HepG2 (cell line): ENCODE measurements around the gene LLGL1. TPM values are rescaled to one million over a fixed set of nuclear protein-coding genes. Genes with fewer than 3 reads are reported as not detected.

Experiments
- FOXM1 ChIP-seq: sonication (generic); formaldehyde crosslinking; IDR thresholded peaks from 2 replicates; pipeline ENCODE4 v1.5.0; 2020; ENCODE audit warnings: missing genetic modification reagents
- GMEB1 ChIP-seq: sonication (generic); formaldehyde crosslinking; IDR thresholded peaks from 2 replicates; pipeline ENCODE4 v1.5.1; 2020; ENCODE audit warnings: missing genetic modification reagents, mild to moderate bottlenecking, borderline replicate concordance
- KLF16 ChIP-seq, 2 experiments: sonication (generic) in 1 of 2; formaldehyde crosslinking in 1 of 2; IDR thresholded peaks; 2 replicates each; pipeline versions ENCODE4 v1.6.1 to v1.8.0; 2016 to 2023; ENCODE audit warnings: missing genetic modification reagents in 2 of 2, missing compliant biosample characterization in 1 of 2
- MXD4 ChIP-seq: IDR thresholded peaks from 2 replicates; pipeline ENCODE4 v1.6.1; 2016; ENCODE audit warnings: mild to moderate bottlenecking, missing biosample characterization, missing genetic modification reagents
- MYNN ChIP-seq: sonication (generic); formaldehyde crosslinking; IDR thresholded peaks from 2 replicates; pipeline ENCODE4 v1.4.0; 2020; ENCODE audit warnings: mild to moderate bottlenecking, low read depth, missing genetic modification reagents
- NR2F1 ChIP-seq, 2 experiments: fragments of 450-650 bp in 1 of 2; formaldehyde crosslinking in 1 of 2; IDR thresholded peaks; 2 replicates each; pipeline versions ENCODE4 v1.5.0 to v1.6.1; 2016 to 2020; ENCODE audit warnings: mild to moderate bottlenecking in 1 of 2, missing compliant biosample characterization in 1 of 2, missing genetic modification reagents in 1 of 2, moderate library complexity in 1 of 2
- NR2F6 ChIP-seq, 2 experiments: IDR thresholded peaks; 2 replicates each; pipeline ENCODE4 v1.6.1; 2016; ENCODE audit warnings: antibody characterized with exemption in 1 of 2, mild to moderate bottlenecking in 1 of 2
- SALL1 ChIP-seq: sonication (generic); formaldehyde crosslinking; IDR thresholded peaks from 2 replicates; pipeline ENCODE4 v1.8.0; 2022; ENCODE audit warnings: mild to moderate bottlenecking, missing genetic modification reagents
- SNAPC2 ChIP-seq: sonication (generic); formaldehyde crosslinking; IDR thresholded peaks from 2 replicates; pipeline ENCODE4 v1.8.1; 2022; ENCODE audit warnings: mild to moderate bottlenecking, missing genetic modification reagents
- TFAP4 ChIP-seq: sonication (generic); IDR thresholded peaks from 2 replicates; pipeline ENCODE4 v1.6.1; 2016; ENCODE audit warnings: low read depth, borderline replicate concordance
- THAP11 ChIP-seq: IDR thresholded peaks from 2 replicates; pipeline ENCODE4 v1.6.1; 2016; ENCODE audit warnings: missing biosample characterization, missing genetic modification reagents
- ZNF335 ChIP-seq: sonication (generic); formaldehyde crosslinking; IDR thresholded peaks from 2 replicates; pipeline ENCODE4 v1.4.0; 2020; ENCODE audit warnings: missing genetic modification reagents
- ZNF513 ChIP-seq: sonication (generic); formaldehyde crosslinking; conservative IDR thresholded peaks from 2 replicates; pipeline ENCODE4 v1.5.0; 2020; ENCODE audit warnings: missing genetic modification reagents
- ZNF75D ChIP-seq: sonication (generic); formaldehyde crosslinking; IDR thresholded peaks from 2 replicates; pipeline ENCODE4 v1.8.1; 2023; ENCODE audit warnings: missing genetic modification reagents, mild to moderate bottlenecking, borderline replicate concordance
- ZNF790 ChIP-seq: sonication (generic); formaldehyde crosslinking; IDR thresholded peaks from 2 replicates; pipeline ENCODE4 v1.8.0; 2022; ENCODE audit warnings: missing genetic modification reagents, mild to moderate bottlenecking, borderline replicate concordance
- ZSCAN30 ChIP-seq: sonication (generic); formaldehyde crosslinking; IDR thresholded peaks from 2 replicates; pipeline ENCODE4 v1.5.0; 2020; ENCODE audit warnings: mild to moderate bottlenecking, missing genetic modification reagents
- ZSCAN9 ChIP-seq: IDR thresholded peaks from 2 replicates; pipeline ENCODE4 v1.6.1; 2016; ENCODE audit warnings: borderline replicate concordance
- polyA plus RNA-seq, 8 experiments: library from polyadenylated mRNA; depleted of rRNA in 3 of 8; stranded (reverse) in 7 of 8; unstranded in 1 of 8; fragments of >200 nt; fragmentation: Illumina TruSeq in 4 of 8; extraction: Trizol in 4 of 8; gene quantifications; 2 replicates each; pipeline versions ENCODE4 v1.2.1 to v1.2.3, GENCODE V29; 2011 to 2016; ENCODE audit warnings: low read depth in 4 of 8, missing spikeins in 1 of 8, mixed read lengths in 1 of 8; ENCODE audit not compliant: insufficient read depth in 1 of 8
- total RNA-seq, 5 experiments: library from RNA; depleted of rRNA; stranded (reverse); fragments of >200 nt; fragmentation: Illumina TruSeq; extraction: Trizol; gene quantifications; 2 replicates each; pipeline ENCODE4 v1.2.3, GENCODE V29; 2016; ENCODE audit warnings: low read depth in 1 of 5
- TF ChIP-seq, protein P1 (sequence below): sonication (generic); formaldehyde crosslinking; conservative IDR thresholded peaks from 2 replicates; pipeline ENCODE4 v1.4.0; 2020; ENCODE audit warnings: missing genetic modification reagents
- TF ChIP-seq, protein P2 (sequence below): sonication (generic); formaldehyde crosslinking; IDR thresholded peaks from 2 replicates; pipeline ENCODE4 v1.4.0; 2020; ENCODE audit warnings: mild to moderate bottlenecking, missing genetic modification reagents
- TF ChIP-seq, protein P3 (sequence below): sonication (generic); formaldehyde crosslinking; IDR thresholded peaks from 2 replicates; pipeline ENCODE4 v1.5.1; 2020; ENCODE audit warnings: missing genetic modification reagents, mild to moderate bottlenecking, borderline replicate concordance

Gene LLGL1
- total and polyA plus RNA-seq, 2 of the 13 experiments (the other 11 are each of a cell fraction or from before 2014, with no cell fraction given) = 15.0 to 15.3 TPM

DNA sequence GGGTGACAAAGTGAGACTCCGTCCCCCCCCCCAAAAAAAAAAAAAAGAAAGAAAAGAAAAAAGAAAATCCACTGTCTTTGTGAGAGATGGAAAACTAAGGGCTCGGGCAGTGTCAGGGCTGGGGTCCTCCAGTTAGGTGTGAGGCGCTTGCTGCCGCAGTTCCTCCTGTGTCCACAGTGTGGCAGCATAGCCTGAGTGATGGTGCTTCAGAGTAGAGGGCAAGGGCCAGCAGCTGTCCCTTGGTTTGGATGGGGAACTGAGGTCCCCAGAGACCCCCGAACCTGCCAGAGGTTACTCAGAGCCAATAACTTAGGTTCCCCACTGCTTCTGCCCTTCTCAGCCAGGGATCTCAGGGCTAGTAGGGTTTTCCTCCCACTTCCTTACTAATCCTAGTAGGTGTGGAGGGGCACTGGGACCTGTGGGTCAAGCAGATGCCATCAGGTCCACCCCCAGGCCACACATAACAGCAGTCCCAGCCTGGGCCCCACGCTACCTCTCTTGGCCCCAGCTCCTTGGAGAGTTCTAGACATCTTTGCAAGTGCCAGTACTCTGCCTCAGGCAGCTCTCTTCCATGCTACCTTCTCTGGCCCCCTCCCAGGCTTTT is 7.9 kb upstream of the LLGL1 start (continued):
- no peak for TF ChIP-seq FOXM1
- TF ChIP-seq ZNF335 = no peak
- TF ChIP-seq NR2F1 (CRISPR knock-in tag; IDR thresholded peaks at IDR 0.05) = peak in 1 of 2 experiments; percentile 35; a peak in 1 of 4 replicates
- no peak for TF ChIP-seq SNAPC2 (CRISPR knock-in tag)
- no peak for TF ChIP-seq ZNF513 (CRISPR knock-in tag)
- peak; percentile 27; the same call in 1 of the 2 replicates for TF ChIP-seq TFAP4
- TF ChIP-seq, protein P1, sequence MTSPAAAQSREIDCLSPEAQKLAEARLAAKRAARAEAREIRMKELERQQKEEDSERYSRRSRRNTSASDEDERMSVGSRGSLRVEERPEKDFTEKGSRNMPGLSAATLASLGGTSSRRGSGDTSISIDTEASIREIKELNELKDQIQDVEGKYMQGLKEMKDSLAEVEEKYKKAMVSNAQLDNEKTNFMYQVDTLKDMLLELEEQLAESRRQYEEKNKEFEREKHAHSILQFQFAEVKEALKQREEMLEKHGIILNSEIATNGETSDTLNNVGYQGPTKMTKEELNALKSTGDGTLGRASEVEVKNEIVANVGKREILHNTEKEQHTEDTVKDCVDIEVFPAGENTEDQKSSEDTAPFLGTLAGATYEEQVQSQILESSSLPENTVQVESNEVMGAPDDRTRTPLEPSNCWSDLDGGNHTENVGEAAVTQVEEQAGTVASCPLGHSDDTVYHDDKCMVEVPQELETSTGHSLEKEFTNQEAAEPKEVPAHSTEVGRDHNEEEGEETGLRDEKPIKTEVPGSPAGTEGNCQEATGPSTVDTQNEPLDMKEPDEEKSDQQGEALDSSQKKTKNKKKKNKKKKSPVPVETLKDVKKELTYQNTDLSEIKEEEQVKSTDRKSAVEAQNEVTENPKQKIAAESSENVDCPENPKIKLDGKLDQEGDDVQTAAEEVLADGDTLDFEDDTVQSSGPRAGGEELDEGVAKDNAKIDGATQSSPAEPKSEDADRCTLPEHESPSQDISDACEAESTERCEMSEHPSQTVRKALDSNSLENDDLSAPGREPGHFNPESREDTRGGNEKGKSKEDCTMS (CRISPR knock-in tag) = no peak
- TF ChIP-seq MXD4 = no peak
- 0 out of 2 replicates have a peak, but pooled peaks have one; percentile 28 for TF ChIP-seq SALL1 (CRISPR knock-in tag)
- TF ChIP-seq THAP11 (CRISPR knock-in tag) = 0 out of 2 replicates have a peak, but pooled peaks have one; percentile 19
- no peak for TF ChIP-seq ZSCAN30 (CRISPR knock-in tag)
- no peak for TF ChIP-seq KLF16 (CRISPR knock-in tag; IDR thresholded peaks at IDR 0.05)
- no peak for TF ChIP-seq NR2F6 (IDR thresholded peaks at IDR 0.05)
- TF ChIP-seq NR2F6 (CRISPR knock-in tag; IDR thresholded peaks at IDR 0.05) = peak; percentile 43; the same call in 1 of the 2 replicates
- no peak for TF ChIP-seq MYNN
- TF ChIP-seq, protein P2, sequence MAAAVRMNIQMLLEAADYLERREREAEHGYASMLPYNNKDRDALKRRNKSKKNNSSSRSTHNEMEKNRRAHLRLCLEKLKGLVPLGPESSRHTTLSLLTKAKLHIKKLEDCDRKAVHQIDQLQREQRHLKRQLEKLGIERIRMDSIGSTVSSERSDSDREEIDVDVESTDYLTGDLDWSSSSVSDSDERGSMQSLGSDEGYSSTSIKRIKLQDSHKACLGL (CRISPR knock-in tag) = no peak
- TF ChIP-seq ZNF75D (CRISPR knock-in tag) = no peak
- no peak for TF ChIP-seq GMEB1 (CRISPR knock-in tag)
- no peak for TF ChIP-seq ZSCAN9
- TF ChIP-seq, protein P3, sequence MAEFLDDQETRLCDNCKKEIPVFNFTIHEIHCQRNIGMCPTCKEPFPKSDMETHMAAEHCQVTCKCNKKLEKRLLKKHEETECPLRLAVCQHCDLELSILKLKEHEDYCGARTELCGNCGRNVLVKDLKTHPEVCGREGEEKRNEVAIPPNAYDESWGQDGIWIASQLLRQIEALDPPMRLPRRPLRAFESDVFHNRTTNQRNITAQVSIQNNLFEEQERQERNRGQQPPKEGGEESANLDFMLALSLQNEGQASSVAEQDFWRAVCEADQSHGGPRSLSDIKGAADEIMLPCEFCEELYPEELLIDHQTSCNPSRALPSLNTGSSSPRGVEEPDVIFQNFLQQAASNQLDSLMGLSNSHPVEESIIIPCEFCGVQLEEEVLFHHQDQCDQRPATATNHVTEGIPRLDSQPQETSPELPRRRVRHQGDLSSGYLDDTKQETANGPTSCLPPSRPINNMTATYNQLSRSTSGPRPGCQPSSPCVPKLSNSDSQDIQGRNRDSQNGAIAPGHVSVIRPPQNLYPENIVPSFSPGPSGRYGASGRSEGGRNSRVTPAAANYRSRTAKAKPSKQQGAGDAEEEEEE (CRISPR knock-in tag) = no peak
- no peak for TF ChIP-seq ZNF790 (CRISPR knock-in tag)
